Upper lobe of right lung (tissue), 1 donor: Measurements from ENCODE around the gene VIPAS39. TPM values are rescaled to one million over a fixed set of nuclear protein-coding genes. Genes with fewer than 3 reads are reported as not detected.

Source experiments
- ATAC-seq: fragments of 200-7000 bp; cut with Tn5 transposase; one replicate; pipeline ENCODE4 v1.9.1; 2020; ENCODE audit warnings: mild to moderate bottlenecking, moderate library complexity
- DNase-seq: peaks from one replicate; pipeline ENCODE4 v3.0.0-alpha.2; 2020
- H3K27ac ChIP-seq: fragments of 200-600 bp; one replicate; pipeline ENCODE4 v1.8.0; 2022
- H3K27me3 ChIP-seq: fragments of 200-600 bp; one replicate; pipeline ENCODE4 v1.8.0; 2022; ENCODE audit warnings: mild to moderate bottlenecking
- H3K36me3 ChIP-seq: fragments of 200-600 bp; one replicate; pipeline ENCODE4 v1.8.0; 2022
- H3K4me1 ChIP-seq: fragments of 200-600 bp; one replicate; pipeline ENCODE4 v1.8.0; 2022
- H3K4me3 ChIP-seq: fragments of 200-600 bp; one replicate; pipeline ENCODE4 v1.8.0; 2022; ENCODE audit warnings: mild to moderate bottlenecking
- H3K9me3 ChIP-seq: fragments of 200-600 bp; one replicate; pipeline ENCODE4 v1.8.0; 2022
- intact Hi-C: fragments of 100-400 bp; cut with DNase I; formaldehyde crosslinking; loops from one replicate; pipeline ENCODE4 v1.11.0; 2022
- total RNA-seq: library from RNA; stranded (reverse); fragmentation: NEBNext Ultra II Directional; extraction: Animal tissue kit (Norgen Biotek cat#: 25700); gene quantifications from one replicate; pipeline ENCODE4 v1.2.1, GENCODE V29; 2021
- TF ChIP-seq, protein P1 (sequence below): fragments of 200-600 bp; IDR thresholded peaks from one replicate; pipeline ENCODE4 v1.8.0; 2022; ENCODE audit warnings: antibody characterized with exemption
- donor health status: DM: no; HTN: yes; CAD: no; lungs with severe emphysema.

The VIPAS39 gene
- total RNA-seq, 1 donor from 2014 or later: 14.5 TPM

DNA sequence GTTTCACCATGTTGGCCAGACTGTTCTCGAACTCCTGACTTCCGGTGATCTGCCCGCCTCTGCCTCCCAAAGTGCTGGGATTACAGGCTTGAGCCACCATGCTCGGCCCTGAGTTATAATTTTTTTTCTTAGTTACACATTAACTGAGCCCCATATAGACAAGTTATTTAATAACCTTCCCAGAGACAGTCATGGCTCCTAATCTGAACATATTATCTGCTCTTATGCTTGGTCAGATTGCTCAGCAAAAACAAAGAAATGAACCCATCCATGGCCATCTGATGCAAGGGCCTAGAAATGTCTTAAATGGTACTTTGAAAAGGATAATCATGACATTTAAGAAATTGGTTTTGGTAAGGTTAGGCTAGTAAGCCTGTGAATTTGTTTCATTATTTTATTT lies 67.2 kb downstream of the VIPAS39 start:
- H3K4me3 ChIP-seq: no peak overlapping the region
- DNase-seq (no peak), ATAC-seq (no peak)
- TF ChIP-seq, protein P1, sequence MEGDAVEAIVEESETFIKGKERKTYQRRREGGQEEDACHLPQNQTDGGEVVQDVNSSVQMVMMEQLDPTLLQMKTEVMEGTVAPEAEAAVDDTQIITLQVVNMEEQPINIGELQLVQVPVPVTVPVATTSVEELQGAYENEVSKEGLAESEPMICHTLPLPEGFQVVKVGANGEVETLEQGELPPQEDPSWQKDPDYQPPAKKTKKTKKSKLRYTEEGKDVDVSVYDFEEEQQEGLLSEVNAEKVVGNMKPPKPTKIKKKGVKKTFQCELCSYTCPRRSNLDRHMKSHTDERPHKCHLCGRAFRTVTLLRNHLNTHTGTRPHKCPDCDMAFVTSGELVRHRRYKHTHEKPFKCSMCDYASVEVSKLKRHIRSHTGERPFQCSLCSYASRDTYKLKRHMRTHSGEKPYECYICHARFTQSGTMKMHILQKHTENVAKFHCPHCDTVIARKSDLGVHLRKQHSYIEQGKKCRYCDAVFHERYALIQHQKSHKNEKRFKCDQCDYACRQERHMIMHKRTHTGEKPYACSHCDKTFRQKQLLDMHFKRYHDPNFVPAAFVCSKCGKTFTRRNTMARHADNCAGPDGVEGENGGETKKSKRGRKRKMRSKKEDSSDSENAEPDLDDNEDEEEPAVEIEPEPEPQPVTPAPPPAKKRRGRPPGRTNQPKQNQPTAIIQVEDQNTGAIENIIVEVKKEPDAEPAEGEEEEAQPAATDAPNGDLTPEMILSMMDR: no peak
- H3K36me3 ChIP-seq: no peaks in the 10 kb centered on the region
- no peaks in the 10 kb centered on the region for H3K9me3 ChIP-seq
- intact Hi-C loops: no loop called here
- H3K27ac ChIP-seq: no peak overlapping the region
- no peaks in the 10 kb centered on the region for H3K27me3 ChIP-seq
- no peaks in the 10 kb centered on the region for H3K4me1 ChIP-seq

DNA sequence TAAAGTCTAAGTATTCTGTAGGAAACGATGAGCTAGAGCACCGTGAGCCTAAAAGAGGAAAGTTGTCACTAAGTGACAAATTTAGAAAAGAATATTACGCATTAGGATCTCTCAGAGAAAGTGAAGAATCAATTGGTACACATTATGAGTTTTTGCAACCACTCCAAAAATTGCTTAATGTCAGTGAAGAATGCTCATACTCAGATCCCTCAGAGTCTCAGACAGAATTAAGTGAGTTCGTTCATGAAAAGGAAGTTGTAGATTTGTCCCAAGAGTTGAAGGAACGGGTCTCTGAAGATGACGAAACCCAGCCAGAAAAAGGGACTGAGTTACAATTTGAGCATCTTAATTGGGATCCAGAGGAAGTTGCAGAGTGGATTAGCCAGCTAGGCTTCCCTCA lies 78.7 kb downstream of the VIPAS39 start:
- H3K9me3 ChIP-seq: no peaks in the 10 kb centered on the region
- intact Hi-C loops: no loop called here
- TF ChIP-seq, protein P1: no peak
- no peak for ATAC-seq
- peaks cover 15% of the 10 kb centered on the region for H3K4me1 ChIP-seq
- no peaks in the 10 kb centered on the region for H3K27me3 ChIP-seq
- no peak overlapping the region for H3K4me3 ChIP-seq
- H3K27ac ChIP-seq: no peak overlapping the region
- DNase-seq: no peak
- no peaks in the 10 kb centered on the region for H3K36me3 ChIP-seq

DNA sequence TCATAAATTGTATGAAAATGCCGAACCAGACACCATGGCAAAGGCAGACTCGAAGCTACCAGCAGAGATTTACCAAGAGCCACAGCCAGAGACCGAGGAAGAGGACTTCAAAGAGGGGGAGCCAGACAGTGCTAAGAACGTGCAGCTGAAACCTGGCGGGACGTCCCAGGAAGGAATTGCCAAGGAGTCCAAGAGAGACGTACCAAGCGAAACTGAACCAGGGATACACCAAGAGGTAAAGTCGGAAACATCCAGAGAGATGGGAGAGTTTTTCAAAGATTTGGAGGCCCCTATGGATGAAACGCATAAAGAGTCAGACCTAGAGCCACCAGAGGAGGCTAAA lies 79.9 kb downstream of the VIPAS39 start:
- Histone ChIP-seq H3K9me3 (no peaks in the 10 kb centered on the region), H3K36me3 (no peaks in the 10 kb centered on the region), H3K27me3 (no peaks in the 10 kb centered on the region), H3K27ac (peak overlapping the region; percentile 84), H3K4me3 (peak overlapping the region; percentile 95), H3K4me1 (peaks cover 15% of the 10 kb centered on the region)
- intact Hi-C loops: no loop called here
- ATAC-seq (no peak), DNase-seq (no peak)
- TF ChIP-seq, protein P1: no peak

GRCh38 chr14:77376771-77377501 lies 80.5 kb downstream of the VIPAS39 start, which contains the start of the genes SAMD15 and TMED8:
TSS of gene SAMD15 (plus strand) at chr14:77377379. CDS start at chr14:77377419, 40 bp downstream.
TSS of gene TMED8 (minus strand) at chr14:77377094. CDS start at chr14:77377053, 41 bp downstream.
- DNase-seq (peak; percentile 93), ATAC-seq (peak; percentile 98)
- peaks cover 15% of the 10 kb centered on the region for H3K4me1 ChIP-seq
- intact Hi-C loops: no loop called here
- H3K36me3 ChIP-seq: no peaks in the 10 kb centered on the region
- peak within 1 kb of the TSS; percentile 84 for H3K27ac ChIP-seq
- H3K4me3 ChIP-seq: peak within 1 kb of the TSS; percentile 95
- H3K27me3 ChIP-seq: no peaks in the 10 kb centered on the region
- TF ChIP-seq, protein P1: peak; percentile 36
- H3K9me3 ChIP-seq: no peaks in the 10 kb centered on the region

Other genes starting within 250 kb of the VIPAS39 start
- gene NGB, start 186.4 kb downstream of the VIPAS39 start, total RNA-seq: not detected
- gene POMT2, start 136.7 kb downstream of the VIPAS39 start, total RNA-seq: 29.4 TPM
- gene GSTZ1, start 136.6 kb downstream of the VIPAS39 start, total RNA-seq: 9.8 TPM
- gene TMED8, start 80.5 kb downstream of the VIPAS39 start, total RNA-seq: 11.3 TPM
- 0.41 TPM for gene SAMD15, start 80.2 kb downstream of the VIPAS39 start, total RNA-seq
- 0.55 TPM for gene NOXRED1, start 34.1 kb downstream of the VIPAS39 start, total RNA-seq
- 120 TPM for gene AHSA1, start 492 bp upstream of the VIPAS39 start, total RNA-seq
- not detected for gene ISM2, start 41.2 kb upstream of the VIPAS39 start, total RNA-seq
- gene SPTLC2, start 159.0 kb upstream of the VIPAS39 start, total RNA-seq: 44.2 TPM